ENCODE measurements around the gene PRDM13. TPM values are rescaled to one million over a fixed set of nuclear protein-coding genes. Genes with fewer than 3 reads are reported as not detected.

PRDM13 gene
- total RNA-seq, 1 donor from 2014 or later, result 0.04 TPM

- H3K27me3 ChIP-seq (ENCODE audit: control insufficient read depth, insufficient read depth, low read length), result peaks cover 72% of the 10 kb centered on the region
- DNase-seq (ENCODE audit: low read depth), result no peak
- no peak for TF ChIP-seq CTCF (IDR thresholded peaks at IDR 0.05; ENCODE audit: insufficient read depth, low read length, poor library complexity, severe bottlenecking)
- no peak overlapping the region for H3K4me3 ChIP-seq (ENCODE audit: low read depth, low read length)
- H3K36me3 ChIP-seq (ENCODE audit: control insufficient read depth, insufficient read depth, low read length), result no peaks in the 10 kb centered on the region
Observed at GRCh38 chr6:99602520-99603420, 3.9 kb upstream of the PRDM13 start.

- no peak for DNase-seq (ENCODE audit: low read depth)
- TF ChIP-seq CTCF (IDR thresholded peaks at IDR 0.05; ENCODE audit: insufficient read depth, low read length, poor library complexity, severe bottlenecking), result no peak
- Histone ChIP-seq H3K4me3 (ENCODE audit: low read depth, low read length) (no peak overlapping the region), H3K27me3 (ENCODE audit: control insufficient read depth, insufficient read depth, low read length) (peaks cover 80% of the 10 kb centered on the region), H3K36me3 (ENCODE audit: control insufficient read depth, insufficient read depth, low read length) (no peaks in the 10 kb centered on the region)
Observed at GRCh38 chr6:99603421-99604165, 3.0 kb upstream of the PRDM13 start.

GRCh38 chr6:99604166-99605073 is 2.2 kb upstream of the PRDM13 start:
- Histone ChIP-seq H3K27me3 (ENCODE audit: control insufficient read depth, insufficient read depth, low read length) (peaks cover 86% of the 10 kb centered on the region), H3K4me3 (ENCODE audit: low read depth, low read length) (no peak overlapping the region), H3K36me3 (ENCODE audit: control insufficient read depth, insufficient read depth, low read length) (no peaks in the 10 kb centered on the region)
- no peak for DNase-seq (ENCODE audit: low read depth)
- no peak for TF ChIP-seq CTCF (IDR thresholded peaks at IDR 0.05; ENCODE audit: insufficient read depth, low read length, poor library complexity, severe bottlenecking)

- no peak for TF ChIP-seq CTCF (IDR thresholded peaks at IDR 0.05; ENCODE audit: insufficient read depth, low read length, poor library complexity, severe bottlenecking)
- no peak for DNase-seq (ENCODE audit: low read depth)
- no peak overlapping the region for H3K4me3 ChIP-seq (ENCODE audit: low read depth, low read length)
- H3K36me3 ChIP-seq (ENCODE audit: control insufficient read depth, insufficient read depth, low read length), result no peaks in the 10 kb centered on the region
- H3K27me3 ChIP-seq (ENCODE audit: control insufficient read depth, insufficient read depth, low read length), result peaks cover 92% of the 10 kb centered on the region
Observed at GRCh38 chr6:99605074-99605734, 1.4 kb upstream of the PRDM13 start.

- Histone ChIP-seq H3K4me3 (ENCODE audit: low read depth, low read length) (no peak overlapping the region), H3K27me3 (ENCODE audit: control insufficient read depth, insufficient read depth, low read length) (peaks cover 94% of the 10 kb centered on the region), H3K36me3 (ENCODE audit: control insufficient read depth, insufficient read depth, low read length) (no peaks in the 10 kb centered on the region)
- DNase-seq (ENCODE audit: low read depth), result no peak
- no peak for TF ChIP-seq CTCF (IDR thresholded peaks at IDR 0.05; ENCODE audit: insufficient read depth, low read length, poor library complexity, severe bottlenecking)
Observed at GRCh38 chr6:99605911-99606655, 550 bp upstream of the PRDM13 start.

Measured in kidney epithelial cell (primary cell).